Measurements from ENCODE around the gene FNDC3B.
"Not testable (repeated sequence)": the region's sequence is repeated elsewhere in the genome, so short reads cannot be mapped to it uniquely, and the experiment has no call there.

Gene FNDC3B

GRCh38 chr3:172359231-172359630, 319.9 kb downstream of the FNDC3B start:
- H3K4me3 ChIP-seq (ENCODE audit: low read depth in 1 of 2, low read length in 2 of 2) = no peak overlapping the region
- H3K36me3 ChIP-seq (ENCODE audit: control insufficient read depth in 1 of 2, insufficient read depth in 2 of 2, low read length in 2 of 2) = peaks cover 0 to 22% of the 10 kb centered on the region in 2 donors
- no peaks in the 10 kb centered on the region for H3K4me1 ChIP-seq (ENCODE audit: control insufficient read depth in 1 of 2, insufficient read depth in 2 of 2, low read length in 2 of 2)
- no peak overlapping the region for H3K9ac ChIP-seq (ENCODE audit: low read depth in 1 of 2, low read length in 2 of 2)
- H3K9me3 ChIP-seq (ENCODE audit: control insufficient read depth in 1 of 2, low read length in 2 of 2) = no peaks in the 10 kb centered on the region
- no peaks in the 10 kb centered on the region for H3K27me3 ChIP-seq (ENCODE audit: control insufficient read depth in 1 of 2, insufficient read depth in 2 of 2, low read length in 2 of 2)
- no peak overlapping the region for H3K27ac ChIP-seq (ENCODE audit: low read depth, low read length)

GRCh38 chr3:172359996-172360395, 320.6 kb downstream of the FNDC3B start:
- H3K9me3 ChIP-seq (ENCODE audit: control insufficient read depth in 1 of 2, low read length in 2 of 2) = no peaks in the 10 kb centered on the region
- H3K27ac ChIP-seq (ENCODE audit: low read depth, low read length) = no peak overlapping the region
- H3K27me3 ChIP-seq (ENCODE audit: control insufficient read depth in 1 of 2, insufficient read depth in 2 of 2, low read length in 2 of 2) = no peaks in the 10 kb centered on the region
- peaks cover 0 to 22% of the 10 kb centered on the region in 2 donors for H3K36me3 ChIP-seq (ENCODE audit: control insufficient read depth in 1 of 2, insufficient read depth in 2 of 2, low read length in 2 of 2)
- H3K4me3 ChIP-seq (ENCODE audit: low read depth in 1 of 2, low read length in 2 of 2) = no peak overlapping the region
- H3K4me1 ChIP-seq (ENCODE audit: control insufficient read depth in 1 of 2, insufficient read depth in 2 of 2, low read length in 2 of 2) = no peaks in the 10 kb centered on the region
- H3K9ac ChIP-seq (ENCODE audit: low read depth in 1 of 2, low read length in 2 of 2) = no peak overlapping the region

GRCh38 chr3:172362583-172362982, 323.2 kb downstream of the FNDC3B start:
- no peak overlapping the region for H3K4me3 ChIP-seq (ENCODE audit: low read depth in 1 of 2, low read length in 2 of 2)
- no peaks in the 10 kb centered on the region for H3K9me3 ChIP-seq (ENCODE audit: control insufficient read depth in 1 of 2, low read length in 2 of 2)
- no peaks in the 10 kb centered on the region for H3K27me3 ChIP-seq (ENCODE audit: control insufficient read depth in 1 of 2, insufficient read depth in 2 of 2, low read length in 2 of 2)
- peaks cover 0 to 34% of the 10 kb centered on the region in 2 donors for H3K36me3 ChIP-seq (ENCODE audit: control insufficient read depth in 1 of 2, insufficient read depth in 2 of 2, low read length in 2 of 2)
- no peaks in the 10 kb centered on the region for H3K4me1 ChIP-seq (ENCODE audit: control insufficient read depth in 1 of 2, insufficient read depth in 2 of 2, low read length in 2 of 2)
- no peak overlapping the region for H3K27ac ChIP-seq (ENCODE audit: low read depth, low read length)
- no peak overlapping the region for H3K9ac ChIP-seq (ENCODE audit: low read depth in 1 of 2, low read length in 2 of 2)

- Histone ChIP-seq H3K9ac (ENCODE audit: low read depth in 1 of 2, low read length in 2 of 2) (no peak overlapping the region), H3K4me1 (ENCODE audit: control insufficient read depth in 1 of 2, insufficient read depth in 2 of 2, low read length in 2 of 2) (no peaks in the 10 kb centered on the region), H3K4me3 (ENCODE audit: low read depth in 1 of 2, low read length in 2 of 2) (no peak overlapping the region), H3K36me3 (ENCODE audit: control insufficient read depth in 1 of 2, insufficient read depth in 2 of 2, low read length in 2 of 2) (peaks cover 0 to 34% of the 10 kb centered on the region in 2 donors), H3K27ac (ENCODE audit: low read depth, low read length) (no peak overlapping the region), H3K9me3 (ENCODE audit: control insufficient read depth in 1 of 2, low read length in 2 of 2) (no peaks in the 10 kb centered on the region), H3K27me3 (ENCODE audit: control insufficient read depth in 1 of 2, insufficient read depth in 2 of 2, low read length in 2 of 2) (no peaks in the 10 kb centered on the region)
Measured at GRCh38 chr3:172364374-172365027, 325.1 kb downstream of the FNDC3B start.

- H3K4me3 ChIP-seq (ENCODE audit: low read depth in 1 of 2, low read length in 2 of 2) = no peak overlapping the region
- H3K9me3 ChIP-seq (ENCODE audit: control insufficient read depth in 1 of 2, low read length in 2 of 2) = no peaks in the 10 kb centered on the region
- no peak overlapping the region for H3K27ac ChIP-seq (ENCODE audit: low read depth, low read length)
- H3K36me3 ChIP-seq (ENCODE audit: control insufficient read depth in 1 of 2, insufficient read depth in 2 of 2, low read length in 2 of 2) = peaks cover 0 to 34% of the 10 kb centered on the region in 2 donors
- H3K27me3 ChIP-seq (ENCODE audit: control insufficient read depth in 1 of 2, insufficient read depth in 2 of 2, low read length in 2 of 2) = no peaks in the 10 kb centered on the region
- no peaks in the 10 kb centered on the region for H3K4me1 ChIP-seq (ENCODE audit: control insufficient read depth in 1 of 2, insufficient read depth in 2 of 2, low read length in 2 of 2)
- H3K9ac ChIP-seq (ENCODE audit: low read depth in 1 of 2, low read length in 2 of 2) = no peak overlapping the region
Measured at GRCh38 chr3:172365028-172365567, 325.7 kb downstream of the FNDC3B start.

- no peak overlapping the region for H3K9ac ChIP-seq (ENCODE audit: low read depth in 1 of 2, low read length in 2 of 2)
- H3K4me3 ChIP-seq (ENCODE audit: low read depth in 1 of 2, low read length in 2 of 2) = no peak overlapping the region
- no peak overlapping the region for H3K27ac ChIP-seq (ENCODE audit: low read depth, low read length)
- no peaks in the 10 kb centered on the region for H3K9me3 ChIP-seq (ENCODE audit: control insufficient read depth in 1 of 2, low read length in 2 of 2)
- H3K27me3 ChIP-seq (ENCODE audit: control insufficient read depth in 1 of 2, insufficient read depth in 2 of 2, low read length in 2 of 2) = no peaks in the 10 kb centered on the region
- H3K36me3 ChIP-seq (ENCODE audit: control insufficient read depth in 1 of 2, insufficient read depth in 2 of 2, low read length in 2 of 2) = peaks cover 6 to 38% of the 10 kb centered on the region in 2 donors
- H3K4me1 ChIP-seq (ENCODE audit: control insufficient read depth in 1 of 2, insufficient read depth in 2 of 2, low read length in 2 of 2) = no peaks in the 10 kb centered on the region
Measured at GRCh38 chr3:172367205-172368105, 328.1 kb downstream of the FNDC3B start.

GRCh38 chr3:172368556-172368955, 329.2 kb downstream of the FNDC3B start:
- H3K9me3 ChIP-seq (ENCODE audit: control insufficient read depth in 1 of 2, low read length in 2 of 2); H3K9ac ChIP-seq (ENCODE audit: low read depth in 1 of 2, low read length in 2 of 2); H3K27me3 ChIP-seq (ENCODE audit: control insufficient read depth in 1 of 2, insufficient read depth in 2 of 2, low read length in 2 of 2); H3K27ac ChIP-seq (ENCODE audit: low read depth, low read length); H3K4me3 ChIP-seq (ENCODE audit: low read depth in 1 of 2, low read length in 2 of 2); H3K4me1 ChIP-seq (ENCODE audit: control insufficient read depth in 1 of 2, insufficient read depth in 2 of 2, low read length in 2 of 2): not testable (repeated sequence)
- H3K36me3 ChIP-seq (ENCODE audit: control insufficient read depth in 1 of 2, insufficient read depth in 2 of 2, low read length in 2 of 2) = peaks cover 11 to 36% of the 10 kb centered on the region in 2 donors

GRCh38 chr3:172369590-172370259, 330.3 kb downstream of the FNDC3B start:
- Histone ChIP-seq H3K36me3 (ENCODE audit: control insufficient read depth in 1 of 2, insufficient read depth in 2 of 2, low read length in 2 of 2) (peaks cover 17 to 33% of the 10 kb centered on the region in 2 donors), H3K9me3 (ENCODE audit: control insufficient read depth in 1 of 2, low read length in 2 of 2) (no peaks in the 10 kb centered on the region), H3K27me3 (ENCODE audit: control insufficient read depth in 1 of 2, insufficient read depth in 2 of 2, low read length in 2 of 2) (no peaks in the 10 kb centered on the region), H3K4me3 (ENCODE audit: low read depth in 1 of 2, low read length in 2 of 2) (no peak overlapping the region), H3K27ac (ENCODE audit: low read depth, low read length) (no peak overlapping the region), H3K9ac (ENCODE audit: low read depth in 1 of 2, low read length in 2 of 2) (no peak overlapping the region), H3K4me1 (ENCODE audit: control insufficient read depth in 1 of 2, insufficient read depth in 2 of 2, low read length in 2 of 2) (no peaks in the 10 kb centered on the region)

- Histone ChIP-seq H3K9me3 (ENCODE audit: control insufficient read depth in 1 of 2, low read length in 2 of 2) (no peaks in the 10 kb centered on the region), H3K27me3 (ENCODE audit: control insufficient read depth in 1 of 2, insufficient read depth in 2 of 2, low read length in 2 of 2) (no peaks in the 10 kb centered on the region), H3K4me1 (ENCODE audit: control insufficient read depth in 1 of 2, insufficient read depth in 2 of 2, low read length in 2 of 2) (no peaks in the 10 kb centered on the region), H3K36me3 (ENCODE audit: control insufficient read depth in 1 of 2, insufficient read depth in 2 of 2, low read length in 2 of 2) (peaks cover 17 to 33% of the 10 kb centered on the region in 2 donors), H3K9ac (ENCODE audit: low read depth in 1 of 2, low read length in 2 of 2) (no peak overlapping the region), H3K27ac (ENCODE audit: low read depth, low read length) (no peak overlapping the region), H3K4me3 (ENCODE audit: low read depth in 1 of 2, low read length in 2 of 2) (no peak overlapping the region)
Measured at GRCh38 chr3:172370419-172370818, 331.0 kb downstream of the FNDC3B start.

- H3K9me3 ChIP-seq (ENCODE audit: control insufficient read depth in 1 of 2, low read length in 2 of 2) = no peaks in the 10 kb centered on the region
- no peak overlapping the region for H3K27ac ChIP-seq (ENCODE audit: low read depth, low read length)
- no peak overlapping the region for H3K9ac ChIP-seq (ENCODE audit: low read depth in 1 of 2, low read length in 2 of 2)
- H3K27me3 ChIP-seq (ENCODE audit: control insufficient read depth in 1 of 2, insufficient read depth in 2 of 2, low read length in 2 of 2) = no peaks in the 10 kb centered on the region
- H3K4me1 ChIP-seq (ENCODE audit: control insufficient read depth in 1 of 2, insufficient read depth in 2 of 2, low read length in 2 of 2) = no peaks in the 10 kb centered on the region
- H3K4me3 ChIP-seq (ENCODE audit: low read depth in 1 of 2, low read length in 2 of 2) = no peak overlapping the region
- H3K36me3 ChIP-seq (ENCODE audit: control insufficient read depth in 1 of 2, insufficient read depth in 2 of 2, low read length in 2 of 2) = peaks cover 17 to 28% of the 10 kb centered on the region in 2 donors
Measured at GRCh38 chr3:172371544-172371943, 332.2 kb downstream of the FNDC3B start.

Measured in duodenal mucosa (tissue), 2 donors.